Loucy (cell line): Measurements from ENCODE around the gene PLCH1.

ENCODE experiments used
- EZH2phosphoT487 ChIP-seq: fragments of 200-600 bp; IDR thresholded peaks from 2 replicates; pipeline ENCODE4 v1.6.1; 2018; ENCODE audit warnings: antibody characterized with exemption, mild to moderate bottlenecking, moderate library complexity, borderline replicate concordance
- TF ChIP-seq, protein P1 (sequence below): fragments of 200-600 bp; sonication (generic); conservative IDR thresholded peaks from 2 replicates; pipeline ENCODE4 v1.5.1; 2014; ENCODE audit warnings: mild to moderate bottlenecking, antibody characterized with exemption, low read length

DNA sequence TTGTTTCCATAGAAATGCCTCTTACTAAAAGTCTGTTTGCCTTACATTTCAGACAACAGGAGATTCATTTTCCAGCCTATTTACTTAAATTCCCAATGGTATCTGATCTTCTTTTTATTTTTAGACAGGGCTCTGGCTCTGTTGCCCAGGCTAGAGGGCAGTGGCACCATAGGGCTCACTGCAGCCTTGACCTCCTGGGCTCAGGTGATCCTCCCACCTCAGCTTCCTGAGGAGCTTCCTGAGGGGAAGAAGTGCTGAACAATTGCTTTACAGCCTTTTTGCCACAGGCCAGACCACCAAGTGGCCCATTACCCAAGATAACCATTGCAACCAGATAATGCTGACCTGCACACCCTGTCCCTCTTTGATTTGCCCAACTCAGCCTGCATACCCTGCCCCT, 126.3 kb downstream of the PLCH1 start:
- TF ChIP-seq, protein P1, sequence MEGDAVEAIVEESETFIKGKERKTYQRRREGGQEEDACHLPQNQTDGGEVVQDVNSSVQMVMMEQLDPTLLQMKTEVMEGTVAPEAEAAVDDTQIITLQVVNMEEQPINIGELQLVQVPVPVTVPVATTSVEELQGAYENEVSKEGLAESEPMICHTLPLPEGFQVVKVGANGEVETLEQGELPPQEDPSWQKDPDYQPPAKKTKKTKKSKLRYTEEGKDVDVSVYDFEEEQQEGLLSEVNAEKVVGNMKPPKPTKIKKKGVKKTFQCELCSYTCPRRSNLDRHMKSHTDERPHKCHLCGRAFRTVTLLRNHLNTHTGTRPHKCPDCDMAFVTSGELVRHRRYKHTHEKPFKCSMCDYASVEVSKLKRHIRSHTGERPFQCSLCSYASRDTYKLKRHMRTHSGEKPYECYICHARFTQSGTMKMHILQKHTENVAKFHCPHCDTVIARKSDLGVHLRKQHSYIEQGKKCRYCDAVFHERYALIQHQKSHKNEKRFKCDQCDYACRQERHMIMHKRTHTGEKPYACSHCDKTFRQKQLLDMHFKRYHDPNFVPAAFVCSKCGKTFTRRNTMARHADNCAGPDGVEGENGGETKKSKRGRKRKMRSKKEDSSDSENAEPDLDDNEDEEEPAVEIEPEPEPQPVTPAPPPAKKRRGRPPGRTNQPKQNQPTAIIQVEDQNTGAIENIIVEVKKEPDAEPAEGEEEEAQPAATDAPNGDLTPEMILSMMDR, result no peak
- no peak for TF ChIP-seq EZH2phosphoT487
